Medulla oblongata (tissue), 1 donor: ENCODE data around the gene ADAM29.
"Not testable (repeated sequence)": the region's sequence is repeated elsewhere in the genome, so short reads cannot be mapped to it uniquely, and the experiment has no call there.

Experiments
- DNase-seq: peaks from one replicate; pipeline ENCODE4 v3.0.0-alpha.2; 2015; ENCODE audit errors: extremely low spot score

ADAM29 gene

DNA sequence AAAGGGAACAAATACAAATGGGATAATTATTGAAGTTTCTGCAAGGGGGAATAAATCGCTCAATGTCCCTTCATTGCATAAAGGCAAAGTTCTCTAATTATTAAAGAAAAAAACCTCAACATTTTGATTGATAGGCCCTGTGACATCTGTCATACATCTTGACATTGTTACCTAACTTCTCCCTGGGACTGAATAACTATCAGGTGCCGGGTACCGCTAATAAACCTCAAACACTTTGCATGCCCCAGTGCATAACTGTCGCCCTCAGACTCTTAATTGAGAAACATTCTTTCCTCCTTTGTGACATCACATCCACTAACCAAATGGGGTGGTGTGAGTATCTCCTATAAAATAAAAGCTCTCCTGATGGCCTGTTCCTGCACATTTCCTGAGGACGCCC lies at the start of gene ADAM29:
Gene ADAM29, plus strand, starts transcription at position 301 of the 400 bp plus-strand sequence. CDS start 57,168 bp downstream, outside the sequence.
- no peak for DNase-seq

- DNase-seq: no peak
Measured at GRCh38 chr4:174869339-174869738, 48.8 kb upstream of the ADAM29 start.

GRCh38 chr4:174870311-174870710 lies 47.8 kb upstream of the ADAM29 start:
- DNase-seq: no peak

GRCh38 chr4:174871407-174871806 lies 46.8 kb upstream of the ADAM29 start:
- no peak for DNase-seq

GRCh38 chr4:174873146-174873545 lies 45.0 kb upstream of the ADAM29 start:
- DNase-seq: not testable (repeated sequence)

GRCh38 chr4:174873931-174874330 lies 44.2 kb upstream of the ADAM29 start:
- no peak for DNase-seq

GRCh38 chr4:174874898-174875297 lies 43.3 kb upstream of the ADAM29 start:
- no peak for DNase-seq

DNA sequence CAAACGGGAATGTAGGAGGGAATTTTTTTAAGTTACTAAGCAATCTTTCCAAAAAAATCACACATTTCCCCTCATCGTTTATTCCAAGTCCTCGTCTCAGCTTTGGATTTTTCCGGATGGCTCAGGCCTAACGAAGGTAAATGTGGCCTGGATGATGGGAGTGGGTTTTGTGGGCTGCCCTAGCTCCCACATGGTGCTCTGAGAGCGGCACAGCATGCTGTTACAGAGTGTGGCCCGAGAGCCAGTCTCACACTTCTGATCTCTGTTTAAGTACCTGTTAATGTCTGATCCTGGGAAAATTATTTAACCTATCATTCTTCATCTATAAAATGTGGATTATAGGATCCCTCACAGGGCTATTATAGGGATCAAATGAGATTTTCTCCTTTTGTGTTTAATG lies 38.2 kb upstream of the ADAM29 start:
- DNase-seq: no peak

GRCh38 chr4:174882317-174882992 lies 35.7 kb upstream of the ADAM29 start:
- no peak for DNase-seq

DNA sequence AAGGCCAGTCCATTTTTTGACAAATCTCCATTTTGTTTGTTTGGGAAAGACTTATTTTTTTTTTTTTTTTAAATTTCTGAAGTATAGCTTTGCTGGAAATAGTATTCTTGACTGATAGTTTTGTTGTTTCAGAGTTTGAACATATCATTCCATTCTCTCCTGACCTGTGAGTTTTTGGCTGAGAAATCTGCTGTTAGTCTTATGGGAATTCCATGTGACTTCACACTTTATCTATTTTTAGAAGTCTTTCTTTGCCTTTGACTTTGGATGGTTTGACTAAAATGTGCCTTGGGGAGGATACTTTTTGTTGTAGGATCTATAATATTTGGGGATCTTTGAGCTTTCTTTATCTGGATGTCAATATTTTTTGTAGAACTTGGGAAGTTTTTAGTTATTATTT lies 10.7 kb upstream of the ADAM29 start:
- DNase-seq: no peak

- DNase-seq: no peak
Measured at GRCh38 chr4:174910271-174910670, 7.9 kb upstream of the ADAM29 start.

DNA sequence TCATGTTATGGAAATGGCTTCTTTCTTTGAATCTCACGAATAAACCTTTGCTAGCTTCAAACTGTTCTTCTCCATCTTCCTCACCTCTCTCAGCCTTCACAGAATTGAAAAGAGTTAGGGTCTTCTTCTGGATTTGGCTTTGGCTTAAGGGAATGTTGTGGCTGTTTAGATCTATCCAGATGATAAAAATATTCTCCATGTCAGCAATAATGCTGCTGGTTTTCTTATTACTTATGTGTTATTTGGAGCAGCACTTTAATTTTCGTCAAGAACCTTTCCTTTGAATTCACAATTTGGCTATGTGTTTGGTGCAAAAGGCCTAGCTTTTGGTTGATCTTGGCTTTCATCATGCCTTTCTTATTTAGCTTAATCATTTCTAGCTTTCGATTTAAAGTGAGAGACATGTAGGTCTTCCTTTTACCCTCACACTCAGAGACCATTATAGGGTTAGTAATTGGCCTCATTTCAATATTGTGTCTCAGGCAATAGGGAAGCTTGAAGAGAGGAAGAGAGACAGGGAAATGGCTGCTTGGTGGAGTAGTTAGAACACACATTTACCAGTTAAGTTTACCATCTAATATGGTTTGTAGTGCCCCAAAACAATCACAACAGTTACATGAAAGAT lies 5.1 kb upstream of the ADAM29 start:
- no peak for DNase-seq

- DNase-seq: no peak
Measured at GRCh38 chr4:174919886-174920423, 1.8 kb downstream of the ADAM29 start.

DNA sequence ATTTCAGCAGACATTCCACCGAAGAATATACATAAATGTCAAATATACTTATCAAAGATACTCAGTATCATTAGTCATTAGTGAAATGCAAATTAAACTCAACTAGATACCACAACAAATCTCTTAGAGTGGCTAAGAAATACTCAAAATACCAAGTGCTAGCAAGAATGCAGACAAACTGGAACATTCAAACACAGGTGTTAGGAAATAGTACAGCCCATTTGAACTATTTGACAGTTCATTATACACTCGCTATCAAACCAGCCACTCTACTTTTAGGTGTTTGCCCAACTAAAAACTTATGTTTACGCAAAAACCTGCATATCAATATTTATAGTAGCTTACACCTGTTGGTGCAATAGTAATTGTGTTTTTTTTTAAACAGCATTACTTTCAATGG lies 8.8 kb downstream of the ADAM29 start:
- no peak for DNase-seq

DNA sequence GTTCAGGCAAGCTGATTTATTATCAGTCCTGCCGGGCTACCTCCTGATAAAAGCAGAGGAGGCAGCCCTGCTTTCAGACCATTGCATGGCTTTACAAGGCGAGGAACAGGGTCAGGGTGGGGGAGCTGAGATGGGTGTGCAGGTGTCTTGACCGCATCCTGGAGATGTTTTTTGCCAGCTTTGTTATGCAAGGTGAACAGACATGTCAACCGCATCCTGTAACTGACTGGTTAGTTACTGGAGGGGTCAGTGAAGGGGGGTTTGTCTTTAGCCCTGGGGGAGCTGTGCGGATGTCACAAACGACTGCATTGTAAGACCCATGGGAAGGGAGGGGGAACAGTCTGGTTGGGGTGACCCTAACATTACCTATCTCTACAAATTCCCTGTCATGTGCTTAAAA lies 10.0 kb downstream of the ADAM29 start:
- no peak for DNase-seq

DNA sequence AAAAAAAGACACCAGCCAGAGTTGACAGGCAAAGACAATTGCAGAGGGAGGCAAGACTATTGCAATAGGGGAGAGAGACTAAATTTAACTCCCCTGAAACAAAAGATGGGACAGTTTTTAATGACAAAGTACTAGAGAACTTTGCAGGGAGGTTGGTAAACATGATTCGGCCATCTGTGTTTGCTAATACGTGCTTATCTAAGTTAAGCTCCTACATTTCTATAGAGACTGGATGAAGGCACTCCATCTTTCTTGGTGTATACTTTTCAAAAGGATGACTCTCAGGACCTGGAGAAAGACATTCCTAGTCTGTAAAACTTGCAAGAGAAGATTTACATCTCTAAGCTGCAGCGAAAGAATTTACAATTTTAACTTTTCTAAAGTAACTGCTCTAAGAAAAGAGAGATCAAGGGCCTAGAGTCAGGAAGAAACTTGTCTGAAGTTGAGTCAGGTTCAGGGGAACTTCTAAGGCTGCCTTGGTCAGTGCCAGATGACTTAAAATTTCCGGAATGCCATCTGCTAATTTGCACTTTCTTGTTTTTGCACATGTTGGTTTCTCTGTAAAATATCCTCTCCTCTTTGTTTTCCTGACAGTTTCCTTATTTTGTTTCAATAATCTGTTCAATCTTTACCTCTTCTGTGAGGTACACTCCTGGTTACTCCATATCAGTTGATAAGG lies 10.6 kb downstream of the ADAM29 start:
- DNase-seq: no peak

GRCh38 chr4:174929346-174929745 lies 11.2 kb downstream of the ADAM29 start:
- DNase-seq: no peak

GRCh38 chr4:174930895-174931294 lies 12.7 kb downstream of the ADAM29 start:
- no peak for DNase-seq

GRCh38 chr4:174933083-174933482 lies 14.9 kb downstream of the ADAM29 start:
- DNase-seq: no peak

- no peak for DNase-seq
Measured at GRCh38 chr4:174934360-174934759, 16.2 kb downstream of the ADAM29 start.

GRCh38 chr4:174935607-174936006 lies 17.4 kb downstream of the ADAM29 start:
- DNase-seq: no peak

- DNase-seq: no peak
Measured at GRCh38 chr4:174940002-174940401, 21.8 kb downstream of the ADAM29 start.

- no peak for DNase-seq
Measured at GRCh38 chr4:174946246-174946645, 28.1 kb downstream of the ADAM29 start.
